ENCODE measurements around the gene MOGAT2.
"Not testable (repeated sequence)": the region's sequence is repeated elsewhere in the genome, so short reads cannot be mapped to it uniquely, and the experiment has no call there.

MOGAT2 gene

DNA sequence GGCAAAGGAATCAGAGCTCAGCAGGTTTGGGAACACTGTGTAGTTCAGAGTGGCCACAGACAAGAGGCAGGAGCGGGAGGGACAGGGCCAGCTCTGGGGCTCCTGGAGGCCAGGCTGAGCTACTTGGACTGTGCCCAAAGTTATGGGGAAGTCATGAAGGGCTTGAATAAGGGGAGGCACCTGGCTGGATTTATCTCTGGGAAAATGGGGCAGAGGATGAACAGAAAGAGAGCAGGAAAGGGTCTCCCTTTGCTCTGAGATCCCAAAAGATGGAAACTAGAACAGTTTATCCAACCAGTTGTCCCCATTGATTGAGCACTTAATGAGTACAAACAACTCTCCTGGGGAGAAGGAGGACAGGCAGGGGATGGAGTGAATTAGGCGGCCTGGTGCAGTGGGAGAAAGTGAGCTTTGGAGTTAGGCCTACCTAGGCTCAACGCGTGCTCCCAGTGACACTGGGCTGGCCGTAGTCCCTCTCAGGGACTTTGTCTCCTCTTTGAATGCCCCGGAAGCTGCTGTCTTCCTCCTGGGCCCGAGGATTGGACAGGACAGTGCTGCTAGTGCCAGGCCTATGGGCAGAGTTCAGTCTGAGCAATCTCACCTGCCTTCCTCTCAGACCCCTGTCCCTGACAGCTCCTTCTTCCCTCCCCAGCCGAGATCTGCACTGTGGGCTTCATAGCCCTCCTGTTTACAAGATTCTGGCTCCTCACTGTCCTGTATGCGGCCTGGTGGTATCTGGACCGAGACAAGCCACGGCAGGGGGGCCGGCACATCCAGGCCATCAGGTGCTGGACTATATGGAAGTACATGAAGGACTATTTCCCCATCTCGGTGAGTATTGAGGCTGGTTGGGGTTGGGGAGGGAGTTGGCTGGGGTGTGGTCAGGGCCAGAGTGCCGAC is 2.0 kb downstream of the MOGAT2 start:
- no peak for DNase-seq

DNA sequence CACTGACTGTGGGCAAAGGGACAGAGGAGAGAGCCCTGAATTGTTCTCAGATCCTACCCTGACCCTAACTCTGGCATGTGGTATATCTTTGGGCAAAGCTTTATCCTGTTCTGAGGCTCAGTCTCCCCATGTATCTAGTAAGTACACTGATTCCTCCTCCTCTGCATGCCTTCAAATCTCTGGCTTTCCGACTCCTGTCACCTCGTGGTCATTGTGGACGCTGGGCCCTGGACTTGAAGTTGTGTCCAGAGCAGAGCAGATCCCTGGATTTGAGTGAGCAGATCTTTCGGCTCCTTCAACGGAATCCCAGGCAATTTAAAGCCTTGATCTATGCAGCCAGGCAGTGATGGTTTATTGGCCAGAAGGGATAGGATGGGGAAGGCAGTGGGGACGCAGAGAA is 3.0 kb downstream of the MOGAT2 start:
- DNase-seq, result no peak

DNA sequence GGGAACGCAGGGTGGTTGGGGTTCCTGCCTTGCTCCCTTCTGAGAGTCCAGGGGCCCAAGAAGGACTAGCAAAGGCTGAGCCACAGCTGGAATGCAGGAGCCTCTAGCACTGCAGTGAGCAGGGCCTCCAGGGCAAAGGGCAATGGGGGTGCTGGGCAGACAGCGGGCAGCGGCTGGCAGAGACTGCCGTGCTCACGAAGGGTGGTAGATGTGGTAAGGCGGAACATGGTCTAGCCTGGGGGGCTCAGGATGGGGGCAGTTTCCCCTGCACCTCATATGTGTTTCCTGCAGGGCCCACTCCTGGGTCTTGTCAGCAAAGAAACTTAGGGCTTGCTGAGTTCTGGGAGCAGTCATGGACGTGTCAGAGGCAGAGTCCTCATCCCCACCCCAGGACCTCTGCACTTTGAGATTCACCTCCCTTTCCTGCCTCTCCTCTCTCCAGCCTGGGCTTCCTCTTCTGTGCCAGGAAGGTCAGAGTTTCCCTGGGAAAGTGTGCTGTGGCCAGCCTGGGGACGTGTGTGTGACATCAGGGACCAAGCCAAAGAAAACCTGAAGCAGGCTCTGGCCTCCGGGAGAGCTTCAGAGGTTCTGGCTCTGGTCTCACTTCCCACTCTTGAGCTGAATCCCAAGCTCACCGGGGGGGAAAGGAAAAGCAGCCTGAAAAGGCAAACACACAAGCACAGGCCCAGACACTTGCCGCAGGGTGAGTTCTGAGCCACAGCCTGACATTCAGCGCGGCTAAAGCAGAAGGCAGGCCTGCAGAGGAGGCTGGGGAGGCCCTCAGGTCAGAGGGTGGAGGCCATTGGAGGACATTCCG is 4.4 kb downstream of the MOGAT2 start:
- DNase-seq, result no peak

DNA sequence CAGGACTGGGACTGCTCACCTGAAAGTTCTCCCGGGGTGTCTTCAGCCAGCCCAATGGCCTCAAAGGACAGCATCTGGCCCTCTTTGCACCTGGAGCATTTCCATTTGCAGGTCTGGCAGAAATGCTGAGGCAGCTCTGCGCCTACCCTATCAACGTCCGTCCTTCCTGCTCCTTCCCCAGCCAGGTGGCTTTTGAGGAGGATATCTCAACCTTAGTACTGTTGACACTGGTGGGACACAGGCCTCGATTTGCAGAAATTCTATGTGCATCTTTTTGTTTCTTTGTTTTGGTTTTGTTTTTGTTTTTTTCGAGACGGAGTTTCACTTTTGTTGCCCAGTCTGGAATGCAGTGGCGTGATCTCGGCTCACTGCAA is 5.0 kb downstream of the MOGAT2 start:
- no peak for DNase-seq

GRCh38 chr11:75725547-75726320 is 8.1 kb downstream of the MOGAT2 start:
- no peak for DNase-seq

DNA sequence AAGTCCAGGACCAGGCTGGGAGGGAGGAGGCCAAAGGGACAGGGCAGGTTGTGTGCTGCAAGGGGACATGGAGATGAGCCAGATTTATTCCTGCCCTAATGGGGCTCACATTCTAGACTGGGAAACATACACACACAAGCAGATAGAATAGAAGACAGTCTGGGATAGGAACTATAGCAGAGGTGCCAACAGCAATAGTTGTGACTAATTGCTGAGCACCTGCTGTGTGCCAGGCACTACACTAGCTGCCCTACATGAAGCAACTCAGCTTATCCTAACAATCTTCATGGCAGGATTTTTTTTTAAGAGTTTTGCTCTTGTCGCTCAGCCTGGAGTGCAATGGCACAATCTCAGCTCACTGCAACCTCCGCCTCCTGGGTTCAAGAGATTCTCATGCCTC is 11.4 kb downstream of the MOGAT2 start:
- DNase-seq, result no peak

- no peak for DNase-seq
Observed at GRCh38 chr11:75731095-75731494, 13.5 kb downstream of the MOGAT2 start.

GRCh38 chr11:75733071-75733430 is 15.4 kb downstream of the MOGAT2 start:
- no peak for DNase-seq

DNA sequence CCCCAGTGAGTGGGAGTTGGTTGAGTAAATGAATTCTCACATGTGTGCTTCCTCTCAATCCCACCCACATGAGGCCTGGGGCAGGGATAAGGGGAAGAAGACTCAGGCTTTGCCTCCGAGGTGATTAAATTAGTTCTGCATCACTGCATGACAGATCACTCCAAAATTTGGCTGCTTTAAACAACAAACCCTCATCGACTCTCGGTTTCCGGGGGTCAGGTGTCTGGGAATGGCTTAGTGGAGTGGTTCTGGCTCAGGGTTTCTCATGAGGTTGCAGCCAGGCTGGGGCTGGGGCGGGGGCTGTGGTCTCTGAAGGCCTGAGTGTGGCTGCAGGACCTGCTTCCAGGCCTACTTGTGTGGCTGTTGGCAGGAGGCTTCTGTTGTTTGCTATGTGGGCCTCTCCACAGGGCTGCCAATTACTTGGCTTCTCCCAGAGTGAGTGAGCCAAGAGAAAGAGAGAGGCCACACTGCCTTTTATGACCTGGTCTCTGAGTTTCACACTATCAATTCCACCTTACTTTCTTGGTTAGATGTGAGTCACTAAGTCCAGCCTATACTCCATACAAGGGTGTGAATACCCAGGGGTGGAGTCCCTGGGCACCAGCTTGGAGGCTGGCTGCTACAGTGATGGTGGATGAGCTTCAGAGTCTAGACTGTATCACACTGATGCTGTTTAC is 15.9 kb downstream of the MOGAT2 start:
- DNase-seq, result no peak

DNA sequence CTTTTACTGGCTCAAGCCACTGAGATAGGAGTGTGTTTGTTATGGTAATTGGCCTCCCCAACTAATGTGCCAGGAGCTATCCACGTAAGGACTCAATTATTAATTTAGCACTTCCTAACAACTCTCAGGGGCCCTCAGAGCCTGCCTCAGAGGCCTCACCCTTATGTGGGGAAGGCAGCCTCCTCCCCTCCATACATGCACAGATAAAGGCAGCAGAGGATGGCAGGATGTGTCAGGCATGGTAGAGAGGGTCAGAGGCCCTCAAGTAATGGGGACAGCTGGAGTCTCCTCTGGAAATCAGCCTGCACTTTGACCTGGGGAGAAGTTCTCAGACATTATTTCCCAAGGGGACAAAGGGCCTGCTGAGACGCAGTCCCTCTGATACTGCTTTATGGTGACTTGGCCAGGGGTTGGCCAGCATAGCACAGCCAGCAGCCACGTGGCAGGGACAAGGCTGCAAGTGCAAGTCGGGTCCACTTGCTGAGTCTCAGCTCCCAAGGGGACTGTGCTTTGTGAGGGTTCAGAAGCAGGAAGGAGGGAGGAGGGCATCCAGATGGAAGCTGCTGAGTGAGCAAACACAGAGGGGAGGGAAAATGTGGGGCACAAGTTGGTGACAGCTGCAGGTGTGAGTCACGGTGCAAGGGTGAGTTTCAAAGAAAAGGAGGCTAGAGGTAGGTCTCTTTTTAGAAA is 17.0 kb downstream of the MOGAT2 start:
- DNase-seq, result no peak

DNA sequence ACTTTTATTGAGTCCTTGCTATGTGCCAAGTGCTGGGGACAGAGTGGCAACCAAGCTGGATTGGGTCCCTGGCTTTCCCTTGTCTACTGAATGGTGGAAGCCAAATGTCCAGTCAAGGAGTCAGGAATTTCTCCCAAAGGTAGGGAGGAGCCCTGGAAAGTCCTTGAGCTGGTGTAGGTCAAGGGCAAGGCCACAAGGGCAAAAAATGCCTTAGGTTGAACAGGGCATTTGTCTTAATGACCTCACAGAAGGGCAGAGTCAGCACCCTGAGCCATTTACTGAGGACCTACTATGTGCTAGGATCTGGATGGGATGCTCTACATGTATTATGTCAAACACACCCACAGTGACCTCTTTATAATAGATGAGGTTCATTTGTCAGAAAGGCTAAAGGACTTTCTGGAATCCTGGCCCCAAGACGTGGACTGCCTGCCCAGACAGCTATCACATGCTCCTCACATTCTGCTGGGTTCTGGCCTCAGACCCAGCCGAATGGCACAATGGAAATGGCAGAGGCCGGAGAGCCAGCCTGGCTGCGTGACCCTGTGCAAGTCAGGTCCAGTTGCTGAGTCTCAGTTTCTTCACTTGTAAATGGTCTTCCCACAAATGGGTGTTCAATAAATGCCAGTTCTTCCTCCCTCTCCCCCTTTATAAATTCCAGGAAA is 17.7 kb downstream of the MOGAT2 start:
- DNase-seq, result no peak

DNA sequence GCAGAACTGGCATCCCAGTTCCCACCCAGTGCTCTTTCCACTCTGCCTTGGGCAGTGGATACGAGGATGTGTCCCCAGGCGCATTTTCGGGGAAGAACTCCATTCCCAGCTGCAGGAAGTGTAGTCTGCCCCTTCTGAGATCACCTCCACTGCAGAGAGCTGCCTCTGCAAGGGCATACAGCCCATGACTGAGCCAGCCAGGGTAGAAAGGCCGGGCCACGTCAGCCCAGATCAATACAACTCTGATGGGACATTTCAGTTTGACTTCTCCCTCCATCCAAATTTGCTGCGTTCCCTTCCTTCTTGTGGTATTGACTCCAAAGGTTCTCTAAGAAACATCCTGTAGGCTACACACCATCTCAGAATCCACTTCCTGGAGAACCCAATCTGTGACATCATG is 19.7 kb downstream of the MOGAT2 start:
- DNase-seq, result no peak

DNA sequence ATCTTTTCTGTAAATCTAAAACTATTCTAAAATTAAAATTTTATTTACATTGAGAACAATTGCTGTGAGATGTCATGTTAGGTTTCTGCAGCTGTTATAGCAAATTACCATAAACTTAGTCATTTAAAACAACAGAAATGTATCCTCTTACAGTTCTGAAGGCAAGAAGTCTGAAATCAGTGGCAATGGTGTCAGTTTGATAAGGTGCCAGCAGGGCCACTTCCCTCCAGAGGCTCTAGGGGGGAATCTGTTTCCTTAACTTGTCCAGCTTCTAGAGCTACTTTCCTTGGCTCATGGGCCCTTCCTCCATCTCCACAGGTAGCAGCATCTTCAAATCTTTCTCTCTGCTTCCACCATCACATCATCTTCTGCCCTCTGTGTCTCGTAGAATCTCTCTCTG is 23.0 kb downstream of the MOGAT2 start:
- no peak for DNase-seq

DNA sequence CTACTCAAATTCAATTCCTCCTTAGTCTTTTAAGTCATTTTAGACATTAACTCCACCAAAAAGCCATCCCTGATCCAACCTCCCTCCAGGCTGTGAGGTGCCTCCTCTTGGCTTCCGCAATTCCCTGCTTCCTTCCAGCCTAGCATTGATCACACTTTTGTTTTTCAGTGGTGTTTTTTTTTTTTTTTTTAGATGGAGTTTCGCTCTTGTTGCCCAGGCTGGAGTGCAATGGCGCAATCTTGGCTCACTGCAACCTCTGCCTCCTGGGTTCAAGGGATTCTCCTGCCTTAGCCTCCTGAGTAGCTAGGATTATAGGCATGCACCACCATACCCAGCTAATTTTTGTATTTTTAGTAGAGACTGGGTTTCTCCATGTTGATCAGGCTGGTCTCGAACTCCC is 25.5 kb downstream of the MOGAT2 start:
- DNase-seq, result not testable (repeated sequence)

DNA sequence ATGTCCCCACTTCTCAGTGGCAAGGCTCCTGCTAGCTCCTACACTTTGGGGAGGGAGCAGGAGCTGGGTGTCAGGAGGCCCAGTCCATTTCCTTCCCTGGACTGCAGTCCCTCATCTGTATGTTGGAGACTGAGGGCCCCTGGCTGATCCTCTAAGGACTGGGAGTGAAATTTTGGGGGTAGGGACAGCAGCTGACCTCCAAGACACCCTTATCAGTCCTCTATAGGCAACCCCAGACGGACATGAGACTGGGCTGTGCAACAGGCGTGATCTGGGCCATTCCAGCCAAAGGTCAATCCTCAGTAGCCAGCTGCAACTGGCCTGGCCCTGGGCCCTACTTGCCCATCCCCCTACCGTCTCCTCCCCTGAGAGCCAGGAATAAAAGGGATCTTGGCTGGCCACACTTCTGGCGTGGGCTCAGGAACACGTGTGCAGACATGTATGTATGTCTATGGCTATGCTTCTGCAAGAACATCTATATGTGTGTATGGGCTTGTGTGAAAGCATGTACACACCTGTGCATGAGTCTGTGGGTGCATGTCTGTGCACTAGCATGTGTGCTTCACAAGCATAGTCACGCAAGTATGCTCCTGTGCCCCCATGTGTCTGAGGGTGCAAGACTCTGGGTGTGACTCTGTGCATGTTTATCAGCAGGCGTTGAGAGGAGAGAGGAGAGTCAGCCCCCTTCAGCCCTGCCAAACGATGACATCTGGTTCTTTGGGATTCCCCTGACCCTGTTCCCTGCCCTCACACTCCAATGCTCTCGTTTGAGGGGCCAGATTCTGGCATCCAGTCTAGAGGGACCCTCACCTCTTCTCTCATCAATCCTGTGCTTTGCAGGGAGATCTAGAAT is 26.3 kb downstream of the MOGAT2 start:
- DNase-seq, result no peak

- no peak for DNase-seq
Observed at GRCh38 chr11:75745807-75746206, 28.2 kb downstream of the MOGAT2 start.

GRCh38 chr11:75748729-75749273 is 31.2 kb downstream of the MOGAT2 start:
- DNase-seq, result not testable (repeated sequence)

GRCh38 chr11:75754933-75755332 is 37.3 kb downstream of the MOGAT2 start:
- DNase-seq, result not testable (repeated sequence)

GRCh38 chr11:75757651-75758050 is 40.0 kb downstream of the MOGAT2 start:
- no peak for DNase-seq

DNA sequence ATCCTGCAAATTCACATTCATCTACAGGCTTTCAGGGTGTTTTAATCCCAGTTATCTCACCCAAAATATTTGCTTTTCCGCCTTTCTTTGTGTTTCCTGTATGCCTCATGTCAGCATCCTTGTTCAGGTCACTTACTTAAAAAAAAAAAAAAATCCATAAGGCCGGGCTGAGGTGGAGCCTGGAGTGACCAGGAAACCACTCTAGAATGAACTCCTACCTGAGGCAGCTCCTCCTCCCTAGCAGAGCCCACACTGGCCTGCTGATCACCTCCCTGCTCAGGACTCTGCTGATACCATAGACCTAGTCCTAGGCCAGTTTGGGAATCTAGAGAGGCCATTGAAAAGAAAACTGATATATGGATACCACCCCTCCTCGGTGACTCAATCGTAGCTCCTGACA is 42.2 kb downstream of the MOGAT2 start:
- DNase-seq, result no peak
